ENCODE data around the gene SCN10A.

- TF ChIP-seq, protein P1, sequence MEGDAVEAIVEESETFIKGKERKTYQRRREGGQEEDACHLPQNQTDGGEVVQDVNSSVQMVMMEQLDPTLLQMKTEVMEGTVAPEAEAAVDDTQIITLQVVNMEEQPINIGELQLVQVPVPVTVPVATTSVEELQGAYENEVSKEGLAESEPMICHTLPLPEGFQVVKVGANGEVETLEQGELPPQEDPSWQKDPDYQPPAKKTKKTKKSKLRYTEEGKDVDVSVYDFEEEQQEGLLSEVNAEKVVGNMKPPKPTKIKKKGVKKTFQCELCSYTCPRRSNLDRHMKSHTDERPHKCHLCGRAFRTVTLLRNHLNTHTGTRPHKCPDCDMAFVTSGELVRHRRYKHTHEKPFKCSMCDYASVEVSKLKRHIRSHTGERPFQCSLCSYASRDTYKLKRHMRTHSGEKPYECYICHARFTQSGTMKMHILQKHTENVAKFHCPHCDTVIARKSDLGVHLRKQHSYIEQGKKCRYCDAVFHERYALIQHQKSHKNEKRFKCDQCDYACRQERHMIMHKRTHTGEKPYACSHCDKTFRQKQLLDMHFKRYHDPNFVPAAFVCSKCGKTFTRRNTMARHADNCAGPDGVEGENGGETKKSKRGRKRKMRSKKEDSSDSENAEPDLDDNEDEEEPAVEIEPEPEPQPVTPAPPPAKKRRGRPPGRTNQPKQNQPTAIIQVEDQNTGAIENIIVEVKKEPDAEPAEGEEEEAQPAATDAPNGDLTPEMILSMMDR (conservative IDR thresholded peaks at IDR 0.05) = no peak
- TF ChIP-seq ZFX (IDR thresholded peaks at IDR 0.05) = no peak
Measured at GRCh38 chr3:38706961-38707360, 109.1 kb downstream of the SCN10A start.

Measured in C4-2B (cell line).